Transverse colon (tissue), 3 donors: ENCODE measurements around the gene MEF2A.

ENCODE experiments used
- POLR2A ChIP-seq: fragments of 450-650 bp; IDR thresholded peaks from one replicate; pipeline ENCODE4 v1.6.1; 2016; ENCODE audit warnings: antibody characterized with exemption, mild to moderate bottlenecking, moderate library complexity
- POLR2AphosphoS5 ChIP-seq, 3 donors: sonication (generic); formaldehyde crosslinking; IDR thresholded peaks; one replicate each; pipeline ENCODE4 v1.6.1; 2016; ENCODE audit warnings: antibody characterized with exemption in 3 of 3

DNA sequence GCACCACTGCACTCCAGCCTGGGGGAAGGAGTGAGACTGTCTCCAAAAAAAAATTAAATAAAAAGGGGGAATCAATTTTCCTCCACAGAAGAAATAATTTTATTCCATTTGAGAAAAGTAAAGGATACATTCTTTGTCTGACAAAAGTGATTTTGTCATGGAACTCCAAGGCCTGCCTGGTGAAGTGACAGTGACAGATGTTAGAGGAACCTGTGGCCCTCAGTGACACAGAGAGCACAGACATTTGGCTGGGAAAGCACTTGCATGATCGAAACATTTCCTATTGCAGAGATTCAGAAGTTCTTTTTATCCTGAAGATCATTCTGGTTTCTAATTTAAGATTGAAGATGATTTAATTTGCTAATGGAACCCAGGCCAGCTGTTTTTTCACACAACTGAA is 161.5 kb downstream of the MEF2A start:
- TF ChIP-seq POLR2AphosphoS5 (IDR thresholded peaks at IDR 0.05) = no peak
- TF ChIP-seq POLR2A = no peak
